HG02943 (cell line): ENCODE measurements around the gene MMAB.

ENCODE experiments used
- ATAC-seq: cut with Tn5 transposase; IDR thresholded peaks from one replicate; pipeline ENCODE4 v1.9.1; 2021; ENCODE audit warnings: mild to moderate bottlenecking, low read depth, moderate library complexity; ENCODE audit not compliant: unreplicated experiment

Gene MMAB

DNA sequence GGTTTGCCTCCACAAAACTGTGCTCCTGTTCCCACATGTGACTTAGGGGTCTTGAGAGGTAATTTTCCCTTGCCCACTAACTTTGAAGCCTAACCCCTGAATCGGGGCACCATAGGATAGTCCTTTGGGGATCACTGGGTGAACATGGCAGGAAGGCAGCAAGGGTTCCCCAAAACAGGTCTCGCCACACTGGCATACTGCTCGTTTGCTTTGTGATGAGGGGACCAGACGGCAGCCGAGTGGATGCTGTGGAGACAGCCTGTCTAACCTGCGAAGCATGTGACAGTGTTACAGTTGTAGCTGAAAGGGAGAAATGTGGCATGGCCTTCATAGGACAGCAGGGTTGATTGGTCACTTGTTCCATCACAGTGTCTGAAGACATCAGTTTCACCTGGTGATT is 53.5 kb downstream of the MMAB start:
- no peak for ATAC-seq

DNA sequence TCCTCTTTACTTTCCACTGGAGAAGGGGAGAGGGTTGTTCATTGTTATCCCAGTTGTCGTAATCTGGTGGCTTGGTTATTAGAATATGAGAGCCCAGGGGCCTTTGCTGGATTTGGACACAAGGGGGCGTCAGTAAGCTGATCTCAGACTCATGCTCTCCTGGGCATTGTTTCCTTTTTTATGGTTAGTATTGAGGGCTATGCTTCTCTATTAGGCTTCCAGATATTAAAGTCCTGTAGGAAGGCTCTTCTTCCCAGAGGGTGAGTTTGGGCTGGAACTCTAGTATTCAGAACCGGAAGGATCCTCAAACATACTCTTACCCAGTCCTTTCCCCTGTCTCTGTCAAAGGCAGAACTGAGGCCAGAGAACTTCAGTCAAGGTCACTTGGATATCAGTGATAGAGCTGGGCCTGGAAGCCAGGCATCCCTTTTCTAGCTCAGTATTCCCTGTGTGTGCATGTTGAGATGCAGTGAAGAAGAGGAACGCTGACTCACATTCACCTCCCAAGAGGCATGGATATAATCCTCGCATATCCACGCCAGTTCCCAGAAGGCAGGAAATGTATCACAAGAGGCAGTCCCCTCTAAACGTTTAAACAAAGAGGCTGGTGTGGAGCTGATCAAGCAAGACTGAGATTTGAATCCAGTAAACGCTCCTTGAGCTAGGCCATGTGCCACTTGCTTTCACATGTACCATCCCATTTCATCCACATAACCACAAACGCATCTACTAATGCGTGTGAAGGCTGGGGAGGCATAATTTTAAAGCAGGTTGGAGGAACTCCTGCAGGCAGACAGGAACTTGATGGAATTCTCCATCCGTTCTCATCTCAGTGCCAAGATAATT is 54.3 kb downstream of the MMAB start:
- no peak for ATAC-seq

- ATAC-seq, result no peak
Measured at GRCh38 chr12:109517619-109518018, 55.7 kb downstream of the MMAB start.

GRCh38 chr12:109513977-109514376 is 59.3 kb downstream of the MMAB start:
- no peak for ATAC-seq

DNA sequence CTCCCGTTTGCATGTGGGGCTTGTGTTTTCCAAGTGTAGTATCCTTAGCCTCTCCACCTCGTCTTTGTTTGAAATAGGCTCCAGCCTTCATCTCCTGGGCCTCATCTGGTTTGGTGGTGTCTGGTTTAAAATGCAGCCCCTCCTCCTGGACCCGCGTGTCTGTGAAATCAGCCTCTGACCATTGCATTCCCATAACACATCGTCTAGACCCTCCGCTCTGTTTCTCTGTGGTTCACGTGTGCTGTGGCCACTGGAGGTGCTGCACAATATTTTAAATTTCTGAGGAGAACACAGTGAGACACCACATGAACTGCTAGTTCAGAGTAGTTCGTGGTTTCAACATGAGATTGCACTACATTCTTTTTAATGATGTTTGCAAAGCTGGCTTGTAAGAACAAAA is 60.3 kb downstream of the MMAB start:
- no peak for ATAC-seq

DNA sequence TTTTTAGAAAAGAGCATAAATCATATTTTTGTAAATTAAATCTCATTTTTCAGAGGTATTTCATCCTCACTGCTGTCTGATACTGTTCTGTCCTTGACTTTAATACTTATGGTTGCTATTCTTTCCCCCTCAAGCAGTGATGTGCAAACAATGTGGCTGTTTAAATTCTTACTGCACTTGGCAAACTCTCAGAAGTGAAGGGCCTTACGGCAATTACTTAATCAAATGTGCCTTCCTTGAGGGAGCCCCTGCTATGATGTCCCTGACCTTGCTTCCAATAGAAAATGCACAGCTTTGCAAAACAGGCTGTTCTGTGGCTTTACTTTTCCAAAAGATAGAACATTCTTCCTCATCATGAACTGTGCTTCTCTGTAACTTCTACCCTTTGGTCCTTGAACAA is 60.7 kb downstream of the MMAB start:
- ATAC-seq, result no peak

- no peak for ATAC-seq
Measured at GRCh38 chr12:109510196-109510595, 63.1 kb downstream of the MMAB start.

- no peak for ATAC-seq
Measured at GRCh38 chr12:109504068-109504467, 69.2 kb downstream of the MMAB start.
